Spleen (tissue), 11 donors: ENCODE results near the gene RPS6KC1. TPM values are rescaled to one million over a fixed set of nuclear protein-coding genes. Genes with fewer than 3 reads are reported as not detected.

Experiments used
- DNase-seq: peaks from one replicate; pipeline ENCODE4 v3.0.0-alpha.2; 2020
- H3K27ac ChIP-seq, 8 donors: fragments of 200-600 bp; sonication (generic) in 7 of 8; 1 replicate in 4 of 8; 2 replicates in 4 of 8; pipeline versions ENCODE4 v1.5.0 to v1.8.0; 2016 to 2021; ENCODE audit warnings: inconsistent platforms in 4 of 8, mild to moderate bottlenecking in 4 of 8, moderate library complexity in 1 of 8
- H3K27me3 ChIP-seq, 7 donors: fragments of 200-600 bp; sonication (generic) in 6 of 7; replicated peaks in 1 of 7; 1 replicate in 4 of 7; 2 replicates in 3 of 7; pipeline versions ENCODE4 v1.5.0 to v1.8.0; 2016 to 2021; ENCODE audit warnings: inconsistent platforms in 3 of 7, mild to moderate bottlenecking in 1 of 7
- H3K36me3 ChIP-seq, 6 donors: fragments of 200-600 bp; sonication (generic) in 5 of 6; 1 replicate in 4 of 6; 2 replicates in 2 of 6; pipeline versions ENCODE4 v1.5.0 to v1.8.0; 2016 to 2021; ENCODE audit warnings: inconsistent platforms in 2 of 6
- H3K4me1 ChIP-seq, 6 donors: fragments of 200-600 bp; sonication (generic) in 5 of 6; 1 replicate in 3 of 6; 2 replicates in 3 of 6; pipeline versions ENCODE4 v1.5.0 to v1.8.0; 2016 to 2021; ENCODE audit warnings: inconsistent platforms in 3 of 6
- H3K4me3 ChIP-seq, 8 donors: fragments of 200-600 bp; sonication (generic) in 7 of 8; 1 replicate in 4 of 8; 2 replicates in 4 of 8; pipeline versions ENCODE4 v1.5.0 to v1.8.0; 2016 to 2021; ENCODE audit warnings: inconsistent platforms in 4 of 8, mild to moderate bottlenecking in 4 of 8, moderate library complexity in 2 of 8
- H3K9me3 ChIP-seq, 8 donors: fragments of 200-600 bp; sonication (generic) in 7 of 8; 1 replicate in 4 of 8; 2 replicates in 4 of 8; pipeline versions ENCODE4 v1.5.0 to v1.8.0; 2016 to 2021; ENCODE audit warnings: inconsistent platforms in 4 of 8
- POLR2A ChIP-seq, 3 donors: fragments of 450-650 bp; IDR thresholded peaks; one replicate each; pipeline ENCODE4 v1.5.1; 2017; ENCODE audit warnings: antibody characterized with exemption in 3 of 3, mild to moderate bottlenecking in 1 of 3
- POLR2AphosphoS5 ChIP-seq, 3 donors: sonication (generic); formaldehyde crosslinking; IDR thresholded peaks; one replicate each; pipeline ENCODE4 v1.5.1; 2017; ENCODE audit warnings: antibody characterized with exemption in 3 of 3
- WGBS, 5 donors: extraction: QIAGEN DNeasy Blood & Tissue Kit in 3 of 5; methylation state at CpG; one replicate each; pipeline versions ENCODE4 v1.1.5 to v1.1.7; 2013 to 2018; 5-methylcytosine and 5-hydroxymethylcytosine counted together
- intact Hi-C: fragments of 100-400 bp; cut with DNase I; formaldehyde crosslinking; loops from one replicate; pipeline ENCODE4 v1.15.0; 2023; ENCODE audit warnings: low total_unique reads
- polyA plus RNA-seq, 3 donors: library from polyadenylated mRNA; stranded (reverse); fragments of 200-250 nt; gene quantifications; one replicate each; pipeline ENCODE4 v1.2.1, GENCODE V29; 2013
- total RNA-seq, 7 donors: library from RNA; depleted of rRNA in 3 of 7; stranded (reverse); fragments of >200 nt in 3 of 7; fragmentation: NEBNext Ultra II Directional in 4 of 7; extraction: Animal tissue kit (Norgen Biotek cat#: 25700) in 4 of 7; gene quantifications; one replicate each; pipeline versions ENCODE4 v1.1.0 to v1.2.1, GENCODE V29; 2016 to 2021
- TF ChIP-seq, protein P1 (sequence below), 11 experiments: fragments of 200-600 bp in 7 of 11; fragments of 450-650 bp in 4 of 11; sonication (generic) in 4 of 11; IDR thresholded peaks in 8 of 11; conservative IDR thresholded peaks in 3 of 11; 1 replicate in 7 of 11; 2 replicates in 4 of 11; pipeline versions ENCODE4 v1.4.0 to v1.8.0; 2016 to 2021; ENCODE audit warnings: antibody characterized with exemption in 11 of 11, inconsistent platforms in 4 of 11, mild to moderate bottlenecking in 1 of 11
- donor health status: healthy with polysubstance abuse.
- donor health status: DM: no; HTN: no; CAD: no; lungs with moderate emphysema.
- donor health status: DM: no; HTN: no; CAD: no.
- donor health status: Bipolar disorder and iron deficiency.
- donor health status: healthy.
- donor health status: DM: no; HTN: no; CAD: no.
- donor health status: DM: yes; HTN: yes; CAD: no.

RPS6KC1 gene
- total and polyA plus RNA-seq, 10 donors = 2.8 to 33.5 (median 22.9) TPM

DNA sequence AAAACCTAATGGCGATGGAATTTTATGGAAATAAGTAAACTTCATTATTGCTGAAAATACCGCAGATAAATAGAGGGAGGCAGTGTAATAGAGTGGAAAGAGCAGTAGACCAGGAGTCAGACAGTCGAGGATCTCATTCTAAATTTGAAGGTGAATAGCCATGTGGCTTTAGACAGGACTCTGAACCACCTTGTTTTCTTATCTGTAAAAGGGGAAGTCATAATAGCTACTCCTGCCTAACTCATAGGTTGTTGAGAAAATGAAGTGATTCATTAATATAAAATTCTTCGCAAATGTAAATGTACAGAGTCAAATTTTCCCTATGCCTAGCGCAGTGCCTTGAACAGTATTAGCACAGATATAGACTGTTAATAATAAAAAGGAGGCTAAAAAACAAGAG, 14.8 kb downstream of the RPS6KC1 start:
- Histone ChIP-seq H3K27me3 (no peaks in the 10 kb centered on the region), H3K4me3 (no peak overlapping the region), H3K9me3 (no peaks in the 10 kb centered on the region), H3K4me1 (peaks cover 3 to 38% (median 14%) of the 10 kb centered on the region in 6 donors), H3K36me3 (peaks cover 0 to 5% (median 0%) of the 10 kb centered on the region in 6 donors), H3K27ac (no peak overlapping the region)
- DNase-seq = no peak
- WGBS, 5 donors = 84 to 92% (median 90%) methylated on average over 5 of the region's 5 CpGs
- TF ChIP-seq POLR2A (IDR thresholded peaks at IDR 0.05) = no peak
- no peak for TF ChIP-seq POLR2AphosphoS5 (IDR thresholded peaks at IDR 0.05)
- TF ChIP-seq, protein P1, sequence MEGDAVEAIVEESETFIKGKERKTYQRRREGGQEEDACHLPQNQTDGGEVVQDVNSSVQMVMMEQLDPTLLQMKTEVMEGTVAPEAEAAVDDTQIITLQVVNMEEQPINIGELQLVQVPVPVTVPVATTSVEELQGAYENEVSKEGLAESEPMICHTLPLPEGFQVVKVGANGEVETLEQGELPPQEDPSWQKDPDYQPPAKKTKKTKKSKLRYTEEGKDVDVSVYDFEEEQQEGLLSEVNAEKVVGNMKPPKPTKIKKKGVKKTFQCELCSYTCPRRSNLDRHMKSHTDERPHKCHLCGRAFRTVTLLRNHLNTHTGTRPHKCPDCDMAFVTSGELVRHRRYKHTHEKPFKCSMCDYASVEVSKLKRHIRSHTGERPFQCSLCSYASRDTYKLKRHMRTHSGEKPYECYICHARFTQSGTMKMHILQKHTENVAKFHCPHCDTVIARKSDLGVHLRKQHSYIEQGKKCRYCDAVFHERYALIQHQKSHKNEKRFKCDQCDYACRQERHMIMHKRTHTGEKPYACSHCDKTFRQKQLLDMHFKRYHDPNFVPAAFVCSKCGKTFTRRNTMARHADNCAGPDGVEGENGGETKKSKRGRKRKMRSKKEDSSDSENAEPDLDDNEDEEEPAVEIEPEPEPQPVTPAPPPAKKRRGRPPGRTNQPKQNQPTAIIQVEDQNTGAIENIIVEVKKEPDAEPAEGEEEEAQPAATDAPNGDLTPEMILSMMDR (IDR thresholded peaks at IDR 0.05 in 8 of 11, conservative IDR thresholded peaks at IDR 0.05 in 3 of 11) = no peak
- intact Hi-C loops = no loop called here

DNA sequence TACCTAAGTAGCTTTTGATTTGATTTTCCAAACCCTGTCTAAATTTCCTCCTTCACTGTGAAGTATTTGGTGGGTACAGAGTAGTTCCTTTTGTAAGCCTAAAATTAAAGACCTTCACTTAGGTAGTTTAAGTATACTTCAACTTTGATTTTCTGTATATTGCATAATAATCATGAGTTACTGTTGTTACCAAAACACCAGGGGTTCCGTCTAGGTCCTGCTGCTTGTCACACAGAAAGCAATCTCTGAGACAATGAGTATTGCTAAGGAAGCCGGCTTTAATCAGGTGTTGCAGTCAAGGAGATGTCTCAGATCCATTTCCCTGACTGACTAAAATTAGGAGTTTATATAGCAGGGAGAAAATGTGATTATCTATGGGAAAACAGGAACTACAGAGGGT, 15.3 kb downstream of the RPS6KC1 start:
- DNase-seq = no peak
- Histone ChIP-seq H3K9me3 (no peaks in the 10 kb centered on the region), H3K4me3 (no peak overlapping the region), H3K27ac (no peak overlapping the region), H3K4me1 (peaks cover 8 to 43% (median 18%) of the 10 kb centered on the region in 6 donors), H3K36me3 (peaks cover 0 to 5% (median 0%) of the 10 kb centered on the region in 6 donors), H3K27me3 (no peaks in the 10 kb centered on the region)
- intact Hi-C loops = no loop called here
- WGBS, 5 donors = 49 to 80% (median 65%) methylated on average over 2 of the region's 2 CpGs
- TF ChIP-seq, protein P1 (IDR thresholded peaks at IDR 0.05 in 8 of 11, conservative IDR thresholded peaks at IDR 0.05 in 3 of 11) = no peak
- TF ChIP-seq POLR2A (IDR thresholded peaks at IDR 0.05) = no peak
- TF ChIP-seq POLR2AphosphoS5 (IDR thresholded peaks at IDR 0.05) = no peak

DNA sequence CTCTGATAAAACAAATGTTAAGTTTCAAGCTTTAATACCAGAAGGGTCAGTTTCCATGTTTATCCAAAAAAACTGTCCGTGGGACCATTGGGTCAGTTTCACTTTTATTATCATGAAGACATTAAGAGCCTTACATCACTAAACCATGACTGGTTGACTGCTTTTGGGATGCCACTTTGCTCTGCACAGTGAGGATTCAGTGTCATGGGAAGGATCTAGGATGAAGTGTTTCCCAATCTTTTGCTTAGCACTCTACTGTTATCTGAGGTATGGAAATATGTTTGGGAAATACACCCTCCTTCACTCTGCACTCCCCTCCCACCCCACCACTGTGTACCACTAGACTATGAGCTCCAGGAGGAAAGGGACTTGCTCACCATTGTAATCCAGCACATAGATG, 16.3 kb downstream of the RPS6KC1 start:
- intact Hi-C loops = no loop called here

DNA sequence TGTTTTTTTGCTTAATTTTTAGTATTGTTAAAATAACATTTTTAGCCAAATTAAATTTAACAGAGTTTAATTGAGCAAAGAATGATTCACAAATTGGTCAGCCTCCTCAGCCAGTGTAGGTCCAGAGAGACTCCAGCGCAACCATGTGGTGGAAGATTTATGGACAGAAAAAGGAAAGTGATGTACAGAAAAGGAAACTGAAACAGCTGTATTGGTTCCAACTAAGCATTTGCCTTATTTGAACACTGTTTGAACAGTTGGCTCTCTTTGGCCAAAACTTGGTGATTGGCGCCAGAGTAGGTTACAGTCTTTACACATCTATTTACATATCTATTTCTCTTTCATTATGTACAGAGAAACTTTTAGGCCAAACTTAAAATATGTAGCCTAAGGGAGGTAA, 19.4 kb downstream of the RPS6KC1 start:
- intact Hi-C loops = no loop called here
- H3K27me3 ChIP-seq = no peaks in the 10 kb centered on the region
- peak overlapping the region in 4 of 8 donors; percentile 35 to 67 (median 51) for H3K27ac ChIP-seq
- H3K9me3 ChIP-seq = no peaks in the 10 kb centered on the region
- TF ChIP-seq POLR2AphosphoS5 (IDR thresholded peaks at IDR 0.05) (peak in 1 of 3 donors; percentile 34), POLR2A (IDR thresholded peaks at IDR 0.05) (no peak)
- TF ChIP-seq, protein P1 (IDR thresholded peaks at IDR 0.05 in 8 of 11, conservative IDR thresholded peaks at IDR 0.05 in 3 of 11) = peak in 1 of 11 experiments; percentile 15
- H3K4me3 ChIP-seq = no peak overlapping the region
- H3K4me1 ChIP-seq = peaks cover 8 to 64% (median 27%) of the 10 kb centered on the region in 6 donors
- no peak for DNase-seq
- 15 to 26% (median 19%) methylated on average over 2 of the region's 2 CpGs for WGBS, 5 donors
- peaks cover 0 to 7% (median 2%) of the 10 kb centered on the region in 6 donors for H3K36me3 ChIP-seq

More for the DNA sequence above, 16.3 kb downstream of the RPS6KC1 start:
- Histone ChIP-seq H3K27me3 (no peaks in the 10 kb centered on the region), H3K4me3 (no peak overlapping the region), H3K36me3 (peaks cover 0 to 5% (median 0%) of the 10 kb centered on the region in 6 donors), H3K27ac (no peak overlapping the region), H3K4me1 (peaks cover 8 to 52% (median 21%) of the 10 kb centered on the region in 6 donors), H3K9me3 (no peaks in the 10 kb centered on the region)
- TF ChIP-seq POLR2A (IDR thresholded peaks at IDR 0.05) (no peak), POLR2AphosphoS5 (IDR thresholded peaks at IDR 0.05) (no peak)
- TF ChIP-seq, protein P1 (IDR thresholded peaks at IDR 0.05 in 8 of 11, conservative IDR thresholded peaks at IDR 0.05 in 3 of 11) = no peak
- WGBS, 5 donors = 70 to 100% (median 85%) methylated on average over 1 of the region's 1 CpG
- DNase-seq = no peak
